Astrocyte (in vitro differentiated cells and primary cell): ENCODE measurements around the gene NDUFB8. TPM values are rescaled to one million over a fixed set of nuclear protein-coding genes. Genes with fewer than 3 reads are reported as not detected.

Source experiments
- DNase-seq: peaks from one replicate; pipeline ENCODE4 v3.0.0-alpha.2; 2010; ENCODE audit warnings: low read depth
- FAIRE-seq: peaks from 2 replicates; lab custom pipeline; 2011; peaks lifted over from hg19 to GRCh38; lab: Jason Lieb, UNC
- H2AFZ ChIP-seq: 2 replicates; pipeline ENCODE4 v1.6.0; 2012; ENCODE audit warnings: low read depth, low read length, inconsistent platforms
- H3K27ac ChIP-seq: 2 replicates; pipeline ENCODE4 v1.5.1; 2011; ENCODE audit warnings: low read depth, low read length, inconsistent platforms
- H3K27me3 ChIP-seq: 2 replicates; pipeline ENCODE4 v1.6.0; 2011; ENCODE audit warnings: low read length, inconsistent platforms; ENCODE audit not compliant: insufficient read depth
- H3K36me3 ChIP-seq: 2 replicates; pipeline ENCODE4 v1.5.1; 2011; ENCODE audit warnings: low read length, inconsistent platforms; ENCODE audit not compliant: insufficient read depth
- H3K4me1 ChIP-seq: 2 replicates; pipeline ENCODE4 v1.5.1; 2011; ENCODE audit warnings: low read length, inconsistent platforms; ENCODE audit not compliant: insufficient read depth
- H3K4me2 ChIP-seq: 2 replicates; pipeline ENCODE4 v1.6.0; 2012; ENCODE audit warnings: low read length, inconsistent platforms
- H3K4me3 ChIP-seq: 2 replicates; pipeline ENCODE4 v1.5.1; 2011; ENCODE audit warnings: low read depth, mild to moderate bottlenecking, low read length, inconsistent platforms; ENCODE audit not compliant: insufficient read depth
- H3K79me2 ChIP-seq: 2 replicates; pipeline ENCODE4 v1.6.0; 2012; ENCODE audit warnings: mild to moderate bottlenecking, low read length, inconsistent platforms; ENCODE audit not compliant: insufficient read depth
- H3K9ac ChIP-seq: 2 replicates; pipeline ENCODE4 v1.6.0; 2012; ENCODE audit warnings: mild to moderate bottlenecking, low read length, inconsistent platforms
- H3K9me3 ChIP-seq: 2 replicates; pipeline ENCODE4 v1.5.1; 2012; ENCODE audit warnings: low read depth, mild to moderate bottlenecking, low read length, inconsistent platforms; ENCODE audit not compliant: insufficient read depth
- H4K20me1 ChIP-seq: 2 replicates; pipeline ENCODE4 v1.6.0; 2012; ENCODE audit warnings: low read length, inconsistent platforms; ENCODE audit not compliant: insufficient read depth
- H3K27ac Mint-ChIP-seq: one replicate; pipeline ENCODE4 v1.8.0; 2021; ENCODE audit warnings: mild to moderate bottlenecking, mixed read lengths; ENCODE audit not compliant: unreplicated experiment
- H3K27me3 Mint-ChIP-seq: one replicate; pipeline ENCODE4 v1.8.0; 2021; ENCODE audit warnings: low read depth, mixed read lengths; ENCODE audit not compliant: unreplicated experiment
- H3K36me3 Mint-ChIP-seq: one replicate; pipeline ENCODE4 v1.8.0; 2021; ENCODE audit warnings: low read depth, mixed read lengths; ENCODE audit not compliant: unreplicated experiment
- H3K4me1 Mint-ChIP-seq: one replicate; pipeline ENCODE4 v1.8.0; 2021; ENCODE audit warnings: low read depth, mixed read lengths; ENCODE audit not compliant: unreplicated experiment
- H3K4me3 Mint-ChIP-seq: one replicate; pipeline ENCODE4 v1.8.0; 2021; ENCODE audit warnings: mild to moderate bottlenecking, moderate library complexity, mixed read lengths; ENCODE audit not compliant: unreplicated experiment
- H3K9me3 Mint-ChIP-seq: one replicate; pipeline ENCODE4 v1.8.0; 2021; ENCODE audit warnings: mild to moderate bottlenecking, mixed read lengths; ENCODE audit not compliant: unreplicated experiment
- EZH2 ChIP-seq: IDR thresholded peaks from 2 replicates; pipeline ENCODE4 v1.6.1; 2012; ENCODE audit warnings: mild to moderate bottlenecking, low read length, inconsistent platforms; ENCODE audit not compliant: insufficient read depth
- total RNA-seq: library from RNA; stranded (reverse); gene quantifications from 2 replicates; pipeline ENCODE4 v1.2.1, GENCODE V29; 2021
- TF ChIP-seq, protein P1 (sequence below): IDR thresholded peaks from 2 replicates; pipeline ENCODE4 v1.5.1; 2011; ENCODE audit warnings: low read depth, mild to moderate bottlenecking, inconsistent platforms, low read length, moderate library complexity; ENCODE audit not compliant: insufficient read depth

NDUFB8 gene
- total RNA-seq, 1 donor from 2014 or later = 155 TPM

DNA sequence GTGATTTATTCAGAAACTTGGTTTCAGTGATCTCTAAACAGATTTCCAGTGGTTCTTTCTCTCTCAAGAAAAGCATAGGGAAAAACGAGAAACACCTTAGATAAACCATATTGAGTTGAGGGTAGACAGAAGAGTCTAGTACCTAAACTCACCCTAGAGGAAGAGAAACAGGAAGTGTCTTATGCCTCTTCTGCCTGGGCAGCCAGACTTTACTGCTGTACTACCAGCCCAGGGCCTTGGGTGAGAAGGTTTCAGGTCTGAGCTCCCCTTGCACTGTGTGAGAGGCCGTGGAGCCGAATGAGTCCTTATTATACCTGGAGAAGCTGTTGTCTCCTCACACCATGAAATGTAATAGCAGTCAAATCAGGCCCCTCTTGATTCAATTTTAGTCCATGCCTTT lies 24.3 kb upstream of the NDUFB8 start:
- H3K4me1 ChIP-seq = no peaks in the 10 kb centered on the region
- no peak overlapping the region for H2AFZ ChIP-seq
- Mint-ChIP-seq H3K4me1 (peaks cover 4% of the 10 kb centered on the region), H3K27me3 (no peaks in the 10 kb centered on the region), H3K27ac (no peak overlapping the region), H3K9me3 (no peaks in the 10 kb centered on the region), H3K36me3 (peaks cover 28% of the 10 kb centered on the region), H3K4me3 (no peak overlapping the region)
- no peak overlapping the region for H3K4me2 ChIP-seq
- H3K4me3 ChIP-seq = no peak overlapping the region
- H3K79me2 ChIP-seq = no peaks in the 10 kb centered on the region
- H3K9ac ChIP-seq = no peak overlapping the region
- DNase-seq (no peak), FAIRE-seq (no peak)
- H3K36me3 ChIP-seq = peaks cover 25% of the 10 kb centered on the region
- no peaks in the 10 kb centered on the region for H3K9me3 ChIP-seq
- H3K27me3 ChIP-seq = no peaks in the 10 kb centered on the region
- TF ChIP-seq, protein P1, sequence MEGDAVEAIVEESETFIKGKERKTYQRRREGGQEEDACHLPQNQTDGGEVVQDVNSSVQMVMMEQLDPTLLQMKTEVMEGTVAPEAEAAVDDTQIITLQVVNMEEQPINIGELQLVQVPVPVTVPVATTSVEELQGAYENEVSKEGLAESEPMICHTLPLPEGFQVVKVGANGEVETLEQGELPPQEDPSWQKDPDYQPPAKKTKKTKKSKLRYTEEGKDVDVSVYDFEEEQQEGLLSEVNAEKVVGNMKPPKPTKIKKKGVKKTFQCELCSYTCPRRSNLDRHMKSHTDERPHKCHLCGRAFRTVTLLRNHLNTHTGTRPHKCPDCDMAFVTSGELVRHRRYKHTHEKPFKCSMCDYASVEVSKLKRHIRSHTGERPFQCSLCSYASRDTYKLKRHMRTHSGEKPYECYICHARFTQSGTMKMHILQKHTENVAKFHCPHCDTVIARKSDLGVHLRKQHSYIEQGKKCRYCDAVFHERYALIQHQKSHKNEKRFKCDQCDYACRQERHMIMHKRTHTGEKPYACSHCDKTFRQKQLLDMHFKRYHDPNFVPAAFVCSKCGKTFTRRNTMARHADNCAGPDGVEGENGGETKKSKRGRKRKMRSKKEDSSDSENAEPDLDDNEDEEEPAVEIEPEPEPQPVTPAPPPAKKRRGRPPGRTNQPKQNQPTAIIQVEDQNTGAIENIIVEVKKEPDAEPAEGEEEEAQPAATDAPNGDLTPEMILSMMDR = no peak
- no peak for TF ChIP-seq EZH2
- peaks cover 3% of the 10 kb centered on the region for H4K20me1 ChIP-seq
- H3K27ac ChIP-seq = no peak overlapping the region

- Histone ChIP-seq H3K27me3 (no peaks in the 10 kb centered on the region), H4K20me1 (peaks cover 20% of the 10 kb centered on the region), H3K79me2 (no peaks in the 10 kb centered on the region), H2AFZ (no peak overlapping the region), H3K27ac (no peak overlapping the region), H3K9me3 (no peaks in the 10 kb centered on the region), H3K4me2 (no peak overlapping the region), H3K9ac (no peak overlapping the region), H3K4me1 (no peaks in the 10 kb centered on the region), H3K36me3 (peaks cover 36% of the 10 kb centered on the region), H3K4me3 (no peak overlapping the region)
- Mint-ChIP-seq H3K36me3 (peaks cover 41% of the 10 kb centered on the region), H3K4me3 (no peak overlapping the region), H3K27me3 (no peaks in the 10 kb centered on the region), H3K9me3 (no peaks in the 10 kb centered on the region), H3K27ac (no peak overlapping the region), H3K4me1 (peaks cover 4% of the 10 kb centered on the region)
- TF ChIP-seq EZH2 = no peak
- TF ChIP-seq, protein P1 = no peak
- DNase-seq = no peak
- FAIRE-seq = no peak
Observed at GRCh38 chr10:100551738-100552137, 22.1 kb upstream of the NDUFB8 start.

- no peaks in the 10 kb centered on the region for H3K9me3 Mint-ChIP-seq
- Histone ChIP-seq H3K4me3 (no peak overlapping the region), H3K27ac (no peak overlapping the region), H3K36me3 (peaks cover 38% of the 10 kb centered on the region), H4K20me1 (peaks cover 20% of the 10 kb centered on the region), H3K4me2 (no peak overlapping the region), H3K4me1 (no peaks in the 10 kb centered on the region), H3K9me3 (no peaks in the 10 kb centered on the region), H3K79me2 (no peaks in the 10 kb centered on the region), H3K27me3 (no peaks in the 10 kb centered on the region), H3K9ac (no peak overlapping the region), H2AFZ (no peak overlapping the region)
- H3K4me3 Mint-ChIP-seq = no peak overlapping the region
- H3K27me3 Mint-ChIP-seq = no peaks in the 10 kb centered on the region
- FAIRE-seq (no peak), DNase-seq (no peak)
- peaks cover 4% of the 10 kb centered on the region for H3K4me1 Mint-ChIP-seq
- H3K36me3 Mint-ChIP-seq = peaks cover 40% of the 10 kb centered on the region
- TF ChIP-seq, protein P1 = no peak
- no peak for TF ChIP-seq EZH2
- H3K27ac Mint-ChIP-seq = no peak overlapping the region
Observed at GRCh38 chr10:100551196-100551595, 21.5 kb upstream of the NDUFB8 start.
